HepG2 (cell line): Measurements from ENCODE around the gene CFAP73. TPM values are rescaled to one million over a fixed set of nuclear protein-coding genes. Genes with fewer than 3 reads are reported as not detected.

ENCODE experiments used
- ATAC-seq: fragments of 200-7000 bp; cut with Tn5 transposase; 3 replicates; pipeline ENCODE4 v1.9.1; 2020; ENCODE audit warnings: mild to moderate bottlenecking, moderate library complexity
- BruUV-seq: library from RNA; stranded (reverse); fragments of 400-500 nt; replicated peaks from 2 replicates; lab custom pipeline; 2021; lab: Mats Ljungman, UMichigan
- CTCF ChIA-PET: fragments of 300-600 bp; formaldehyde crosslinking; extraction: SDS; loops from one replicate; lab custom pipeline; 2021; ENCODE audit warnings: low total read pairs, inconsistent platforms, low intra/inter-chr PET ratio; lab: Yijun Ruan, JAX
- POLR2A ChIA-PET: fragments of 350-600 bp; sonication (Branson Sonifier 250); formaldehyde crosslinking; loops from one replicate; lab custom pipeline; 2020; ENCODE audit warnings: antibody characterized with exemption, inconsistent platforms; lab: Yijun Ruan, JAX
- DNase-seq: peaks from one replicate; pipeline ENCODE4 v3.0.0-alpha.2; 2015; ENCODE audit warnings: low spot score
- FAIRE-seq: peaks from 3 replicates; lab custom pipeline; 2011; peaks lifted over from hg19 to GRCh38; lab: Jason Lieb, UNC
- H2AFZ ChIP-seq: one replicate; pipeline ENCODE4 v1.6.1; 2011; ENCODE audit warnings: low read length, inconsistent platforms
- H3K27ac ChIP-seq: fragments of 300-600 bp; 3 replicates; pipeline ENCODE4 v1.8.0; 2011; ENCODE audit warnings: mixed run types, mild to moderate bottlenecking, mixed read lengths, low read length, inconsistent platforms; ENCODE audit not compliant: insufficient read depth; ENCODE audit errors: extremely low read length
- H3K27me3 ChIP-seq, 2 experiments: fragments of 200-600 bp in 1 of 2; 2 replicates in 1 of 2; 3 replicates in 1 of 2; pipeline versions ENCODE4 v1.6.0 to v1.8.0; 2011; ENCODE audit warnings: low read length in 2 of 2, mild to moderate bottlenecking in 2 of 2, moderate library complexity in 2 of 2, inconsistent platforms in 1 of 2; ENCODE audit not compliant: insufficient read depth in 2 of 2, control insufficient read depth in 1 of 2
- H3K36me3 ChIP-seq, 2 experiments: fragments of 200-600 bp in 1 of 2; replicated peaks in 1 of 2; 2 replicates in 1 of 2; 3 replicates in 1 of 2; pipeline versions ENCODE4 v1.5.1 to v1.8.0; 2011; ENCODE audit warnings: low read length in 2 of 2, inconsistent platforms in 1 of 2; ENCODE audit not compliant: insufficient read depth in 2 of 2, control insufficient read depth in 1 of 2
- H3K4me1 ChIP-seq: 2 replicates; pipeline ENCODE4 v1.5.1; 2012; ENCODE audit warnings: low read length, inconsistent platforms; ENCODE audit not compliant: insufficient read depth
- H3K4me2 ChIP-seq: 2 replicates; pipeline ENCODE4 v1.6.0; 2011; ENCODE audit warnings: low read depth, low read length, inconsistent platforms
- H3K4me3 ChIP-seq, 3 experiments: fragments of 200-600 bp in 1 of 3; sonication (generic), shearing (Covaris generic) in 1 of 3; replicated peaks in 1 of 3; 2 replicates each; pipeline ENCODE4 v1.5.1; 2011 to 2016; ENCODE audit warnings: low read length in 3 of 3, inconsistent platforms in 2 of 3, low read depth in 2 of 3, mild to moderate bottlenecking in 2 of 3, control low read depth in 1 of 3, mixed read lengths in 1 of 3; ENCODE audit not compliant: insufficient read depth in 1 of 3
- H3K79me2 ChIP-seq: one replicate; pipeline ENCODE4 v1.6.1; 2011; ENCODE audit warnings: low read length, inconsistent platforms; ENCODE audit not compliant: insufficient read depth
- H3K9ac ChIP-seq: 2 replicates; pipeline ENCODE4 v1.6.0; 2011; ENCODE audit warnings: mild to moderate bottlenecking, low read depth, low read length, inconsistent platforms; ENCODE audit not compliant: insufficient read depth
- H3K9me3 ChIP-seq: 2 replicates; pipeline ENCODE4 v1.5.1; 2012; ENCODE audit warnings: mild to moderate bottlenecking, low read length
- H4K20me1 ChIP-seq: 2 replicates; pipeline ENCODE4 v1.6.0; 2011; ENCODE audit warnings: inconsistent platforms, mild to moderate bottlenecking, low read length, moderate library complexity; ENCODE audit not compliant: insufficient read depth
- BHLHE40 ChIP-seq: IDR thresholded peaks from 2 replicates; pipeline ENCODE4 v1.6.1; 2011; ENCODE audit warnings: low read length, improper control_type of control experiment
- CBX5 ChIP-seq: sonication (generic); formaldehyde crosslinking; IDR thresholded peaks from 2 replicates; pipeline ENCODE4 v1.4.0; 2020; ENCODE audit warnings: missing genetic modification reagents, borderline replicate concordance
- DR1 ChIP-seq: sonication (generic); formaldehyde crosslinking; IDR thresholded peaks from 2 replicates; pipeline ENCODE4 v1.8.0; 2021; ENCODE audit warnings: mild to moderate bottlenecking, missing genetic modification reagents, inconsistent platforms
- HDAC6 ChIP-seq: fragments of 200-600 bp; sonication (generic); IDR thresholded peaks from 2 replicates; pipeline ENCODE4 v1.7.0; 2017; ENCODE audit warnings: mild to moderate bottlenecking, antibody characterized with exemption, low read length, low read depth
- KDM1A ChIP-seq: IDR thresholded peaks from 2 replicates; pipeline ENCODE4 v1.6.1; 2016; ENCODE audit warnings: missing compliant biosample characterization
- MED1 ChIP-seq: sonication (generic); formaldehyde crosslinking; IDR thresholded peaks from 2 replicates; pipeline ENCODE4 v1.4.0; 2020; ENCODE audit warnings: missing genetic modification reagents
- MIER3 ChIP-seq: IDR thresholded peaks from 2 replicates; pipeline ENCODE4 v1.6.1; 2016; ENCODE audit warnings: missing compliant biosample characterization, borderline replicate concordance
- RAD21 ChIP-seq: fragments of 450-650 bp; formaldehyde crosslinking; IDR thresholded peaks from 2 replicates; pipeline ENCODE4 v1.5.0; 2020; ENCODE audit warnings: mild to moderate bottlenecking
- RFX3 ChIP-seq: IDR thresholded peaks from 2 replicates; pipeline ENCODE4 v1.6.1; 2016; ENCODE audit warnings: missing biosample characterization, missing genetic modification reagents
- SIN3A ChIP-seq: IDR thresholded peaks from 2 replicates; pipeline ENCODE4 v1.6.1; 2011; ENCODE audit warnings: low read depth, mild to moderate bottlenecking, control low read depth, low read length, borderline replicate concordance
- TGIF2 ChIP-seq: IDR thresholded peaks from 2 replicates; pipeline ENCODE4 v1.6.1; 2016; ENCODE audit warnings: control low read depth, missing compliant biosample characterization
- ZFP90 ChIP-seq: sonication (generic); formaldehyde crosslinking; IDR thresholded peaks from 2 replicates; pipeline ENCODE4 v1.8.0; 2022; ENCODE audit warnings: missing genetic modification reagents, mild to moderate bottlenecking, inconsistent platforms, borderline replicate concordance
- ZNF235 ChIP-seq: sonication (generic); formaldehyde crosslinking; IDR thresholded peaks from 2 replicates; pipeline ENCODE4 v1.8.1; 2023; ENCODE audit warnings: mild to moderate bottlenecking, missing genetic modification reagents, borderline replicate concordance
- ZNF44 ChIP-seq: sonication (generic); formaldehyde crosslinking; IDR thresholded peaks from 2 replicates; pipeline ENCODE4 v1.5.1; 2020; ENCODE audit warnings: mild to moderate bottlenecking, missing genetic modification reagents
- ZNF629 ChIP-seq: sonication (generic); formaldehyde crosslinking; conservative IDR thresholded peaks from 2 replicates; pipeline ENCODE4 v1.5.0; 2020; ENCODE audit warnings: missing genetic modification reagents
- ZNF672 ChIP-seq: sonication (generic); formaldehyde crosslinking; IDR thresholded peaks from 2 replicates; pipeline ENCODE4 v1.8.1; 2022; ENCODE audit warnings: missing genetic modification reagents
- ZNF749 ChIP-seq: sonication (generic); formaldehyde crosslinking; IDR thresholded peaks from 2 replicates; pipeline ENCODE4 v1.8.0; 2022; ENCODE audit warnings: mild to moderate bottlenecking, missing genetic modification reagents, moderate library complexity, borderline replicate concordance
- WGBS: methylation state at CpG from one replicate; pipeline ENCODE4 v1.1.6; 2017; ENCODE audit warnings: low lambda C conversion rate; 5-methylcytosine and 5-hydroxymethylcytosine counted together
- in situ Hi-C: cut with HindIII; loops from 2 replicates; pipeline ENCODE4 v1.10.0; 2017; ENCODE audit warnings: low pct_unique_long_range_greater_than_20kb; ENCODE audit not compliant: extremely low pct_ligation_motif_present
- intact Hi-C: fragments of 100-400 bp; cut with micrococcal nuclease; formaldehyde crosslinking; loops from one replicate; pipeline ENCODE4 v1.10.0; 2022; ENCODE audit not compliant: unreplicated experiment
- polyA plus RNA-seq, 8 experiments: library from polyadenylated mRNA; depleted of rRNA in 3 of 8; stranded (reverse) in 7 of 8; unstranded in 1 of 8; fragments of >200 nt; fragmentation: Illumina TruSeq in 4 of 8; extraction: Trizol in 4 of 8; gene quantifications; 2 replicates each; pipeline versions ENCODE4 v1.2.1 to v1.2.3, GENCODE V29; 2011 to 2016; ENCODE audit warnings: low read depth in 4 of 8, missing spikeins in 1 of 8, mixed read lengths in 1 of 8; ENCODE audit not compliant: insufficient read depth in 1 of 8
- total RNA-seq, 5 experiments: library from RNA; depleted of rRNA; stranded (reverse); fragments of >200 nt; fragmentation: Illumina TruSeq; extraction: Trizol; gene quantifications; 2 replicates each; pipeline ENCODE4 v1.2.3, GENCODE V29; 2016; ENCODE audit warnings: low read depth in 1 of 5
- TF ChIP-seq, protein P1 (sequence below): sonication (generic); formaldehyde crosslinking; IDR thresholded peaks from 2 replicates; pipeline ENCODE4 v1.5.0; 2020; ENCODE audit warnings: mild to moderate bottlenecking, missing genetic modification reagents
- TF ChIP-seq, protein P2 (sequence below): sonication (generic); formaldehyde crosslinking; IDR thresholded peaks from 2 replicates; pipeline ENCODE4 v1.5.1; 2020; ENCODE audit warnings: mild to moderate bottlenecking, missing genetic modification reagents, moderate library complexity
- TF ChIP-seq, protein P3 (sequence below): IDR thresholded peaks from 2 replicates; pipeline ENCODE4 v1.6.1; 2016; ENCODE audit warnings: mild to moderate bottlenecking, missing biosample characterization, missing genetic modification reagents

CFAP73 gene
- total and polyA plus RNA-seq, 2 of the 13 experiments (the other 11 are each of a cell fraction or from before 2014, with no cell fraction given), result not detected

DNA sequence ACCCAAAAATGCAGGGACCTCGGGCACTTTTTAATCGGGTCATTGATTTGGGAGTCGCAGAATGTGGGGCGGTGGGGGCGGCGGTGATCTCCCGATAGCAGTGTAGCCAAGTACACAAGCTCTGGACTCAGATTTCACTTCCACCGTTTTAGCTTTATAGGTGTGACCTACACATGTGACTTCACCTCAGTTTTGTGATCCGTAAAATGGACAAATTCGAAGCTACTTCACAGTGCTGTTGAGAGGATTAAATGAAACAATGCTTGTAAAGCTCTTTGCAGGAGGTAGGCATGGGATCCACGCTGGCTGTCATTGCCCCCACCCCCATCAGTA lies 36.5 kb downstream of the CFAP73 start:
- H3K79me2 ChIP-seq, result peaks cover 50% of the 10 kb centered on the region
- intact Hi-C loops, result no loop called here
- POLR2A ChIA-PET, result interaction anchor here (0.6 to 2.5 kb wide), 16 partner anchors 8 to 149 kb away, joined by 3 to 14 read pairs (median 4); partner anchors contain the start of genes CFAP73, SLC8B1 and TPCN1
- no peak for TF ChIP-seq ZNF44 (CRISPR knock-in tag)
- TF ChIP-seq, protein P1, sequence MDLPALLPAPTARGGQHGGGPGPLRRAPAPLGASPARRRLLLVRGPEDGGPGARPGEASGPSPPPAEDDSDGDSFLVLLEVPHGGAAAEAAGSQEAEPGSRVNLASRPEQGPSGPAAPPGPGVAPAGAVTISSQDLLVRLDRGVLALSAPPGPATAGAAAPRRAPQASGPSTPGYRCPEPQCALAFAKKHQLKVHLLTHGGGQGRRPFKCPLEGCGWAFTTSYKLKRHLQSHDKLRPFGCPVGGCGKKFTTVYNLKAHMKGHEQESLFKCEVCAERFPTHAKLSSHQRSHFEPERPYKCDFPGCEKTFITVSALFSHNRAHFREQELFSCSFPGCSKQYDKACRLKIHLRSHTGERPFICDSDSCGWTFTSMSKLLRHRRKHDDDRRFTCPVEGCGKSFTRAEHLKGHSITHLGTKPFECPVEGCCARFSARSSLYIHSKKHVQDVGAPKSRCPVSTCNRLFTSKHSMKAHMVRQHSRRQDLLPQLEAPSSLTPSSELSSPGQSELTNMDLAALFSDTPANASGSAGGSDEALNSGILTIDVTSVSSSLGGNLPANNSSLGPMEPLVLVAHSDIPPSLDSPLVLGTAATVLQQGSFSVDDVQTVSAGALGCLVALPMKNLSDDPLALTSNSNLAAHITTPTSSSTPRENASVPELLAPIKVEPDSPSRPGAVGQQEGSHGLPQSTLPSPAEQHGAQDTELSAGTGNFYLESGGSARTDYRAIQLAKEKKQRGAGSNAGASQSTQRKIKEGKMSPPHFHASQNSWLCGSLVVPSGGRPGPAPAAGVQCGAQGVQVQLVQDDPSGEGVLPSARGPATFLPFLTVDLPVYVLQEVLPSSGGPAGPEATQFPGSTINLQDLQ (CRISPR knock-in tag), result no peak
- TF ChIP-seq ZFP90 (CRISPR knock-in tag), result no peak
- TF ChIP-seq RFX3, result no peak
- TF ChIP-seq, protein P2, sequence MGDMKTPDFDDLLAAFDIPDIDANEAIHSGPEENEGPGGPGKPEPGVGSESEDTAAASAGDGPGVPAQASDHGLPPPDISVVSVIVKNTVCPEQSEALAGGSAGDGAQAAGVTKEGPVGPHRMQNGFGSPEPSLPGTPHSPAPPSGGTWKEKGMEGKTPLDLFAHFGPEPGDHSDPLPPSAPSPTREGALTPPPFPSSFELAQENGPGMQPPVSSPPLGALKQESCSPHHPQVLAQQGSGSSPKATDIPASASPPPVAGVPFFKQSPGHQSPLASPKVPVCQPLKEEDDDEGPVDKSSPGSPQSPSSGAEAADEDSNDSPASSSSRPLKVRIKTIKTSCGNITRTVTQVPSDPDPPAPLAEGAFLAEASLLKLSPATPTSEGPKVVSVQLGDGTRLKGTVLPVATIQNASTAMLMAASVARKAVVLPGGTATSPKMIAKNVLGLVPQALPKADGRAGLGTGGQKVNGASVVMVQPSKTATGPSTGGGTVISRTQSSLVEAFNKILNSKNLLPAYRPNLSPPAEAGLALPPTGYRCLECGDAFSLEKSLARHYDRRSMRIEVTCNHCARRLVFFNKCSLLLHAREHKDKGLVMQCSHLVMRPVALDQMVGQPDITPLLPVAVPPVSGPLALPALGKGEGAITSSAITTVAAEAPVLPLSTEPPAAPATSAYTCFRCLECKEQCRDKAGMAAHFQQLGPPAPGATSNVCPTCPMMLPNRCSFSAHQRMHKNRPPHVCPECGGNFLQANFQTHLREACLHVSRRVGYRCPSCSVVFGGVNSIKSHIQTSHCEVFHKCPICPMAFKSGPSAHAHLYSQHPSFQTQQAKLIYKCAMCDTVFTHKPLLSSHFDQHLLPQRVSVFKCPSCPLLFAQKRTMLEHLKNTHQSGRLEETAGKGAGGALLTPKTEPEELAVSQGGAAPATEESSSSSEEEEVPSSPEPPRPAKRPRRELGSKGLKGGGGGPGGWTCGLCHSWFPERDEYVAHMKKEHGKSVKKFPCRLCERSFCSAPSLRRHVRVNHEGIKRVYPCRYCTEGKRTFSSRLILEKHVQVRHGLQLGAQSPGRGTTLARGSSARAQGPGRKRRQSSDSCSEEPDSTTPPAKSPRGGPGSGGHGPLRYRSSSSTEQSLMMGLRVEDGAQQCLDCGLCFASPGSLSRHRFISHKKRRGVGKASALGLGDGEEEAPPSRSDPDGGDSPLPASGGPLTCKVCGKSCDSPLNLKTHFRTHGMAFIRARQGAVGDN (CRISPR knock-in tag), result no peak
- no peak for TF ChIP-seq ZNF749 (CRISPR knock-in tag)
- no peak for TF ChIP-seq DR1 (CRISPR knock-in tag)
- TF ChIP-seq MIER3, result no peak
- TF ChIP-seq MED1 (CRISPR knock-in tag), result no peak
- no peak for TF ChIP-seq ZNF672 (CRISPR knock-in tag)
- 0 out of 2 replicates have a peak, but pooled peaks have one; percentile 26 for TF ChIP-seq BHLHE40
- TF ChIP-seq RAD21, result no peak
- peak; percentile 99 for TF ChIP-seq ZNF629
- TF ChIP-seq, protein P3, sequence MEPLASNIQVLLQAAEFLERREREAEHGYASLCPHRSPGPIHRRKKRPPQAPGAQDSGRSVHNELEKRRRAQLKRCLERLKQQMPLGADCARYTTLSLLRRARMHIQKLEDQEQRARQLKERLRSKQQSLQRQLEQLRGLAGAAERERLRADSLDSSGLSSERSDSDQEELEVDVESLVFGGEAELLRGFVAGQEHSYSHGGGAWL (CRISPR knock-in tag), result no peak
- TF ChIP-seq HDAC6, result no peak
- TF ChIP-seq SIN3A, result no peak
- peak; percentile 91 for TF ChIP-seq KDM1A (CRISPR knock-in tag)
- 0 out of 2 replicates have a peak, but pooled peaks have one; percentile 7 for TF ChIP-seq TGIF2 (CRISPR knock-in tag)
- TF ChIP-seq ZNF235 (CRISPR knock-in tag), result 0 out of 2 replicates have a peak, but pooled peaks have one; percentile 36
- no peak for TF ChIP-seq CBX5

More for the DNA sequence above, 36.5 kb downstream of the CFAP73 start:
- Histone ChIP-seq H3K4me3 (peak overlapping the region; percentile 70 to 96 (median 86)), H3K4me1 (peaks cover 34% of the 10 kb centered on the region), H3K9ac (peak overlapping the region; percentile 98), H2AFZ (no peak overlapping the region), H3K36me3 (peaks cover 8 to 16% of the 10 kb centered on the region in 2 experiments; a peak in 4 of 5 replicates), H4K20me1 (no peaks in the 10 kb centered on the region; the same call in 1 of the 2 replicates), H3K4me2 (peak overlapping the region; percentile 80), H3K9me3 (no peaks in the 10 kb centered on the region), H3K27me3 (no peaks in the 10 kb centered on the region), H3K27ac (peak overlapping the region; percentile 93)
- 0% methylated on average over 4 of the region's 11 CpGs for WGBS
- no TSS peak for BruUV-seq
- FAIRE-seq, result no peak
- in situ Hi-C loops, result no loop called here
- DNase-seq, result peak; percentile 31
- CTCF ChIA-PET, result no interaction called here
- peak; percentile 0; the same call in 1 of the 3 replicates for ATAC-seq
